ENCODE data around the gene RAD23A. TPM values are rescaled to one million over a fixed set of nuclear protein-coding genes. Genes with fewer than 3 reads are reported as not detected.

Gene RAD23A
- total RNA-seq (ENCODE audit: low replicate concordance) = 37.7 and 54.9 TPM in 2 replicates

- Histone ChIP-seq H4K20me1 (ENCODE audit: low read depth) (peaks cover 17% of the 10 kb centered on the region), H3K9ac (peak within 1 kb of the TSS; percentile 91), H3K9me3 (ENCODE audit: low read depth) (no peaks in the 10 kb centered on the region), H3K27me3 (no peaks in the 10 kb centered on the region), H3K4me3 (peak within 1 kb of the TSS; percentile 85), H2AFZ (replicated peaks) (no peak within 1 kb of the TSS), H3K27ac (peak within 1 kb of the TSS; percentile 99), H3K4me2 (peak within 1 kb of the TSS; percentile 92), H3F3A (ENCODE audit: low read depth) (peaks cover 63% of the 10 kb centered on the region), H3K36me3 (peaks cover 2% of the 10 kb centered on the region), H3K79me2 (ENCODE audit: low read depth) (peaks cover 37% of the 10 kb centered on the region), H3K4me1 (peaks cover 4% of the 10 kb centered on the region)
- Mint-ChIP-seq H3K4me3 (peak within 1 kb of the TSS; percentile 94), H3K27me3 (ENCODE audit: insufficient read depth, low read depth) (peaks cover 25% of the 10 kb centered on the region), H3K9me3 (no peaks in the 10 kb centered on the region), H3K4me1 (peaks cover 22% of the 10 kb centered on the region), H3K36me3 (peaks cover 38% of the 10 kb centered on the region), H3K27ac (peak within 1 kb of the TSS; percentile 79)
- TF ChIP-seq EZH2 (IDR thresholded peaks at IDR 0.05) = no peak
- TF ChIP-seq EZH2phosphoT487 (IDR thresholded peaks at IDR 0.05) = no peak
- TF ChIP-seq CTCF (IDR thresholded peaks at IDR 0.05) = no peak
- DNase-seq (ENCODE audit: low spot score) = peak; percentile 100
Measured at GRCh38 chr19:12945479-12946091, at the start of gene RAD23A. RAD23A (plus strand) TSS chr19:12945862; CDS start chr19:12945949, 87 bp downstream.

- Histone ChIP-seq H3K4me2 (no peak overlapping the region), H3K4me3 (no peak overlapping the region), H3F3A (ENCODE audit: low read depth) (no peaks in the 10 kb centered on the region), H3K27me3 (no peaks in the 10 kb centered on the region), H2AFZ (replicated peaks) (no peak overlapping the region), H4K20me1 (ENCODE audit: low read depth) (peaks cover 7% of the 10 kb centered on the region), H3K9me3 (ENCODE audit: low read depth) (no peaks in the 10 kb centered on the region), H3K9ac (no peak overlapping the region), H3K79me2 (ENCODE audit: low read depth) (peaks cover 13% of the 10 kb centered on the region), H3K27ac (no peak overlapping the region), H3K4me1 (peaks cover 5% of the 10 kb centered on the region), H3K36me3 (no peaks in the 10 kb centered on the region)
- Mint-ChIP-seq H3K27me3 (ENCODE audit: insufficient read depth, low read depth) (peaks cover 6% of the 10 kb centered on the region), H3K36me3 (peaks cover 8% of the 10 kb centered on the region), H3K27ac (no peak overlapping the region), H3K4me1 (peaks cover 4% of the 10 kb centered on the region), H3K9me3 (no peaks in the 10 kb centered on the region), H3K4me3 (no peak overlapping the region)
- no peak for DNase-seq (ENCODE audit: low spot score)
- no peak for TF ChIP-seq EZH2 (IDR thresholded peaks at IDR 0.05)
Measured at GRCh38 chr19:12896460-12896859, 49.2 kb upstream of the RAD23A start.

- Histone ChIP-seq H3K4me1 (no peaks in the 10 kb centered on the region), H3K9ac (no peak overlapping the region), H3K27me3 (no peaks in the 10 kb centered on the region), H3K9me3 (ENCODE audit: low read depth) (no peaks in the 10 kb centered on the region), H3F3A (ENCODE audit: low read depth) (no peaks in the 10 kb centered on the region), H3K79me2 (ENCODE audit: low read depth) (no peaks in the 10 kb centered on the region), H2AFZ (replicated peaks) (no peak overlapping the region), H3K36me3 (no peaks in the 10 kb centered on the region), H3K4me2 (no peak overlapping the region), H4K20me1 (ENCODE audit: low read depth) (no peaks in the 10 kb centered on the region), H3K4me3 (no peak overlapping the region), H3K27ac (no peak overlapping the region)
- Mint-ChIP-seq H3K9me3 (no peaks in the 10 kb centered on the region), H3K4me3 (no peak overlapping the region), H3K27ac (no peak overlapping the region), H3K4me1 (no peaks in the 10 kb centered on the region), H3K36me3 (peaks cover under 1% of the 10 kb centered on the region), H3K27me3 (ENCODE audit: insufficient read depth, low read depth) (peaks cover 2% of the 10 kb centered on the region)
- no peak for DNase-seq (ENCODE audit: low spot score)
- TF ChIP-seq EZH2 (IDR thresholded peaks at IDR 0.05) (no peak), CTCF (IDR thresholded peaks at IDR 0.05) (no peak), EZH2phosphoT487 (IDR thresholded peaks at IDR 0.05) (no peak)
Measured at GRCh38 chr19:12899891-12900518, 45.7 kb upstream of the RAD23A start.

- peaks cover 14% of the 10 kb centered on the region for H3K4me1 Mint-ChIP-seq
- Histone ChIP-seq H3K27me3 (no peaks in the 10 kb centered on the region), H3K36me3 (no peaks in the 10 kb centered on the region), H2AFZ (replicated peaks) (no peak overlapping the region), H3K4me1 (peaks cover 6% of the 10 kb centered on the region), H3K9ac (no peak overlapping the region), H3K27ac (no peak overlapping the region), H3K9me3 (ENCODE audit: low read depth) (no peaks in the 10 kb centered on the region), H4K20me1 (ENCODE audit: low read depth) (no peaks in the 10 kb centered on the region), H3K4me3 (no peak overlapping the region), H3F3A (ENCODE audit: low read depth) (peaks cover 6% of the 10 kb centered on the region), H3K79me2 (ENCODE audit: low read depth) (no peaks in the 10 kb centered on the region), H3K4me2 (no peak overlapping the region)
- H3K4me3 Mint-ChIP-seq = no peak overlapping the region
- no peaks in the 10 kb centered on the region for H3K9me3 Mint-ChIP-seq
- H3K27me3 Mint-ChIP-seq (ENCODE audit: insufficient read depth, low read depth) = peaks cover 13% of the 10 kb centered on the region
- TF ChIP-seq EZH2 (IDR thresholded peaks at IDR 0.05) (no peak), CTCF (IDR thresholded peaks at IDR 0.05) (no peak), EZH2phosphoT487 (IDR thresholded peaks at IDR 0.05) (no peak)
- no peak for DNase-seq (ENCODE audit: low spot score)
- H3K27ac Mint-ChIP-seq = no peak overlapping the region
- no peaks in the 10 kb centered on the region for H3K36me3 Mint-ChIP-seq
Measured at GRCh38 chr19:12907166-12907565, 38.5 kb upstream of the RAD23A start.

Data from neural progenitor cell (in vitro differentiated cells).